HG03469 (cell line): Measurements from ENCODE around the gene UFSP1.
"Not testable (repeated sequence)": the region's sequence is repeated elsewhere in the genome, so short reads cannot be mapped to it uniquely, and the experiment has no call there.

Experiments used
- ATAC-seq: cut with Tn5 transposase; IDR thresholded peaks from one replicate; pipeline ENCODE4 v1.9.1; 2021; ENCODE audit warnings: mild to moderate bottlenecking, moderate library complexity, moderate number of reproducible peaks; ENCODE audit not compliant: unreplicated experiment

UFSP1 gene

DNA sequence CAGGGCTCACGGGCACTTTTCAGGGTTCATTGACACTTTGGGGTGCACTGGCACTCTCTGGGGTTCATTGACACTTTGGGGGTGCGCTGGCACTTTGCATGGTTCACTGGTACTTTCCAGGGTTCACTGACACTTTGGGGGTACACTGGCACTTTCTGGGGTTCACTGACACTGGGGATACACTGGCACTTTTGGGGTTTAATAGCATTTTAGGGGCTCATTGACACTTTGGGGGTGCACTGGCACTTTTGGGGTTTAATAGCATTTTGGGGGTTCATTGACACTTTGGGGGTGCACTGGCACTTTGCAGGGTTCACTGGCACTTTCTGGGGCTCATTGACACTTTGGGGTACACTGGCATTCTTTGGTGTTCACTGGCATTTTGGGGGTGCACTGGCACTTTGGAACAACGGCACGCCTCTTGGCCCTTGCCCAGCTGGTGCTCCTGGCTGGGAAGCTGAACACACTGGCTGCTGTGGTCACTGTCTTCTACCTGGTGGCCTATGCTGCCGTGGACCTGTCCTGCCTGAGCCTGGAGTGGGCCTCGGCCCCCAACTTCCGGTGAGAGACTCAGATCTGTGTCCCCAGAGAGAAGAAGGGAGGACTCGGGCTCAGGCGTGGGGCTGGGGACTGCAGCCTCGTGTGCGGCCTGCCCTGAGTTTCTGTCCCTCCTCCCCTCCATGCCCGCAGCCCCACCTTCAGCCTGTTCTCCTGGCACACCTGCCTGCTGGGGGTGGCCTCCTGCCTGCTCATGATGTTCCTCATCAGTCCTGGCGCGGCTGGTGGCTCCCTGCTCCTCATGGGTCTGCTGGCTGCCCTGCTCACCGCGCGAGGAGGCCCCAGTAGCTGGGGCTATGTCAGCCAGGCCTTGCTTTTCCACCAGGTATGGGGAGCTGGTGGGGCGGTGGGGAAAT lies 28.6 kb downstream of the UFSP1 start:
- ATAC-seq, result no peak

DNA sequence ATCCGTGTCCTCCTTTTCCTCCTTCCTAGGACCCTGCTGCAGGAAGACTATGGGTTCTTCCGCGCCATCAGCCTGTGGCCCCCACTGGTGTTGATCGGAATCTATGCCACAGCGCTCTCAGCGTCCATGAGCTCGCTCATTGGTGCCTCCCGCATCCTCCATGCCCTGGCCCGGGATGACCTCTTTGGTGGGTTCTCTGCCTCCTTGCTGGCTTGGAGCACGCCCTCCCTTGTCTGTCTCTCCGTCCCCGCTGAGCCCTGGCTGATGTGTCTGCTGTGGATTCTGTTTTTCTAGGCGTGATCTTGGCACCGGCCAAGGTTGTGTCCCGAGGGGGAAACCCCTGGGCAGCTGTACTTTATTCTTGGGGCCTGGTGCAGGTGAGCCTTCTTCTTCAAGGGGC lies 29.7 kb downstream of the UFSP1 start:
- ATAC-seq, result no peak

DNA sequence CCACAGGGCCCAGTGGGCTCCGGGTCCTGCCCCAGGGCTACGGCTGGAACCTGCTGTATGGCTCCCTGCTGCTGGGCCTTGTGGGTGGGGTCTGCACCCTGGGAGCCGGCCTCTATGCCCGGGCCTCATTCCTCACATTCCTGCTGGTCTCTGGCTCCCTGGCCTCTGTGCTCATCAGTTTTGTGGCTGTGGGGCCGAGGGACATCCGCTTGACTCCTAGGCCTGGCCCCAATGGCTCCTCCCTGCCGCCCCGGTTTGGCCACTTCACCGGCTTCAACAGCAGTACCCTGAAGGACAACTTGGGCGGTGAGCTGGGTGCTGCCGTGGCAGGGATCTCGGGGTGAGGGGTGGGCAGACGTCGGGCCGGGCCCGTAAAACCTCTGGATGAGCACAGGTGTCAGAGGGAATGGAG lies 32.6 kb downstream of the UFSP1 start:
- no peak for ATAC-seq

DNA sequence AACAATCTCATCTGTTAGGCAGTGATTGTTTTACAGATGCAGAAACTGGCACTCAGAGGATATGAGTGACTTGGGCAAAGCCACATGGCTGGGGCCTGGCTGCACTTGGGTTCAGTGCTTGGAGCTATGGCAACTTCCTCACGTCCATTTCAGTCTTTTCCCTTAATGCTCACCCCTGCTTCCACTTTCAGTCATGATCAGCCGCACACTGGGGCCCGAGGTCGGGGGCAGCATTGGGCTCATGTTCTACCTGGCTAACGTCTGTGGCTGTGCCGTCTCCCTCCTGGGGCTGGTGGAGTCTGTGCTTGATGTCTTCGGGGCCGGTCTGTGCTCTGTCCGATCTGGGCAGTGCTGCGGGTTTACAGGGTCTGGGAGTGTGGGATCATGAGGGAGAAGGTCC lies 34.0 kb downstream of the UFSP1 start:
- ATAC-seq, result no peak

DNA sequence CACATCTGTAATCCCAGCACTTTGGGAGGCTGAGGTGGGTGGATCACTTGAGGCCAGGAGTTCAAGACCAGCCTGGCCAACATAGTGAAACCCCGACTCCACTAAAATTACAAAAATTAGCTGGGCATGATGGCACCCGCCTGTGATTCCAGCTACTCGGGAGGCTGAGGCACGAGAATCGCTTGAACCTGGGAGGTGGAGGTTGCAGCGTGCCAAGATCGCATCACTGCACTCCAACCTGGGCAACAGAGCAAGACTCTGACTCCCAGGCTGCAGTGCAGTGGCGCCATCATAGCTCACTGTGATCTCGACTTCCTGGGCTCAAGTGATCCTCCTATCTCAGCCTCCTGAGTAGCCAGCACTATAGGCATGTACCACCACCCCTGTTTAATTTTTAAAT lies 34.6 kb downstream of the UFSP1 start:
- not testable (repeated sequence) for ATAC-seq

DNA sequence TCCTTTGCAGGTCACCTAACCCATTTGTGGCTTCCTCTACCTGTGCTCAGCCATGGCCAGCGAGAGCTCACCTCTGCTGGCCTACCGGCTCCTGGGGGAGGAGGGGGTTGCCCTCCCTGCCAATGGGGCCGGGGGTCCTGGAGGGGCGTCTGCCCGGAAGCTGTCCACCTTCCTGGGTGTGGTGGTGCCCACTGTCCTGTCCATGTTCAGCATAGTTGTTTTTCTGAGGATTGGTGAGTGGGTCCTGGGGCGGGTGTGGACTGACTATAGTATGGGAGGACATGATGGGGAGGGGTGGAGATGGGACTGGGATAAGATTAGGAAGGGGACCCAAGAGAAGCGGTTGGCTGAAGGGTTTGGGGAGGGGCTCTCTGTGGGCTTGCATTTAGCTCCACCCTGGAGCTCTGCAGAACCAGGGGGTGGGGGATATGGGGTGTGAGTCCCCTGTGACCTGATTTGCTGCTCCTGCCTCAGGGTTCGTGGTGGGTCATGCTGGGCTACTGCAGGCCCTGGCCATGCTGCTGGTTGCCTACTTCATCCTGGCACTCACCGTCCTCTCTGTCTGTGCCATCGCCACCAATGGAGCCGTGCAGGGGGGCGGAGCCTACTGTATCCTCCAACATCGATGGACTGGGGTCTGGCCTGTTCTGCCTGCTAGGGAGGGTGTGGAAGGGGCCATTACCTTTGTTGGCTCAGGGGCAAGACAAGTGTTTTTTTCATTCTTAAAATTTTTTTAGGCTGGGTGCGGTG lies 35.2 kb downstream of the UFSP1 start:
- no peak for ATAC-seq

DNA sequence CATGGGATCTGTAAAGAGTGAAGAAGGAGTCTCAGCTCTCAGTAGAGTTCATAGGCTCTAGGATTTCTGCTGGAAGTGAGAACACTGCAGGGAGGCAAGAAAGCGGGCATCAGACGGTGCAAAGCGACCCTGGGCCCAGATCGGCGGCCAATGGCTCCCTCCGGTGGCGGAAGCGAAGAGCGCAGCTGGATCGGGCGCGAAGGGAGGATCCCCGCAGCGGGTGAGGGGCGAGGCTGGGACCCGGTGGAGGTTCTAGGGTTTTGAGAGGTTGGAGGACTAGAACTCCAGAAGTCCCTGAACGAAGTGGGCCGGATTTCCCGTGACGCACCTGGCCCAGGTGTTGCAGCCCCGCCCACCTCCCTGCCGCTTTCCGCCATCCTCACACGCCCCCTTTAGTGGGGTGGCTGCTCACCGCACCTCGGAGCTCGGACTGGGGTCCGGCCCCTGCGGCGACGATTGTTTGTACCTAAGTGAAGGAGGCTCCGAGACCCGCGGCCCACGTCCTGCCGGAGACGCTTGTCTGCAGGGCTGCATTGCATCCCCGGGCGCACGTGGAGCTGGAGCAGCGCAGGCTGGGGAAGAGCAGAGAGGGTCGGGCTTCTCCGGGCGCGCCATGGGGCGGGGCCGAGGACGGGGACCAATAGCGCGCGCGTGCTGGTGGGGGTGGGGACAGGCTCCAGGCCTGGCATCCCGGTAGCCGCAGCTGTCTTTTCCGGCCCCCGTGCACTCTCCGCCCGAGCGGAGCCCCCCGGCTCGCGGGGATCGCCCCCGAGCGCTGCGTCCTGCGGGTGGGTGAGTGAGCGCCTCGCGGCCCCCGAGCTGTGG lies 37.3 kb downstream of the UFSP1 start, which contains the start of gene SLC12A9:
Gene SLC12A9 (plus strand): TSS at position 666 of the 825 bp plus-strand sequence. CDS start 1,485 bp downstream, outside the sequence.
- ATAC-seq, result no peak

DNA sequence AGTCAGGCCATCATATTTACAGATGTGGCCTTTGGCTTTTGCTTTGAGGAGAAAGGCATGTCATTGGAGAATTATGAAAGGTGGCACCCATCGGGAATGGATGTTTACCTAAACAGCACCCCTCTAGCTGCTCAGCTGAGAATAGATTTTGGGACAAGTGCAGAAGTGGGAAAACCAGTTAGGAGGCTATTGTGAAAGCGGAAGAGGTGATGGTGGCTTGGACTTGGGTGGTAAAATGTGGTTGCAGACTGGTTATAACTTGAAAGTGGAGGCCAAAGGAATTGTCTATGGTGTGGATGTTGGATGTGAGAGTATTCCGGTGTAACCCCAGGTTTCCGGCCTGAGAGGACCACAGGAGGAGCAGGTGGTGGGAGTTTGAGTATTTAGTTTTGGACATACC lies 42.2 kb downstream of the UFSP1 start:
- ATAC-seq, result no peak

DNA sequence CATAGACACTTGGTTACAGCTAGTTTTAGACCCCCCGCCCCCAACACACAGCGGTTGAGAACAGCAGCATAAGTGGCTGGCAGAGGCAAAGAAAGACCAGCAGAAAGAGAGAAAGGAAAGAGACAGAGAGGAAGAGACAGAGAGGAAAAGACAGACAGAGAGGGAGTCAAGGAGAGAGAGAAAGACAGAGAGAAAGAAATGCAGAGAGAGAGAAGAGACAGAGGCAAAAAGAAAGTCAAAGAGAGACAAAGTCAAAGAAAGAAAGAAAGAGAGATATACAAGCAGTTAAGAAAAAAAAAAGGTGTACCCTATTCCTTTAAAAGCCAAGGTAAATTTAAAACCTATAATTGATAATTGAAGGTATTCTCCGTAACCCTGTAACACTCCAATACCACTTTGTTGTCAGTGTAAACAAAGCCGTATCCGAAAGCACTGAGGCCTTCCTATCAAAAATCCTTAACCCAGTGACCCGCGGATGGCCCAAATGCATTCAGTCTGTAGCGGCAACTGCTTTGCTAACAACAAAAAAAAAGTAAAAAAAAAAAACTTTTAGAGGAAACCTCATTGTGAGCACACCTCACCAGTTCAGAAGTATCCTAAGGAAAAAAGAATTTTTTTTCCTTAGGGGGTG lies 48.9 kb downstream of the UFSP1 start:
- no peak for ATAC-seq

DNA sequence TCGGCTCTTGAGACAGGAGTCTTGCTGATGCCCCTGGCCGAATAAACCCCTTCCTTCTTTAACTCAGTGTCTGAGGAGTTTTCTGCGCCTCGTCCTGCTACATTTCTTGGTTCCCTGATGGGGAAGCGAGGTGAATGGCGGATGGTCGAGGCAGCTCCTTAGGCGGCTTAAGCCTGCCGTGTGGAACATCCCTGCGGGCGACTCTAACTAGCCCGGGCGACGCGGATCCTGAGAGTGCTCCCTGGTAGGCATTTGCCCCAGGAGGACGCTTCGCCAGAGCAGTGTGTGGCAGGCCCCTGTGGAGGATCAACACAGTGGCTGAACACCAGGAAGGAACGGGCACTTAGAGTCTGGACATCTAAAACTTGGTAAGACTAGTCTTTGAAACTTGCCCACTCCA lies 50.2 kb downstream of the UFSP1 start:
- no peak for ATAC-seq
